KMS-11 (cell line): ENCODE data around the gene VKORC1L1.
"Not testable (repeated sequence)": the region's sequence is repeated elsewhere in the genome, so short reads cannot be mapped to it uniquely, and the experiment has no call there.

Experiments
- H2AFZ ChIP-seq: fragments of 200-600 bp; sonication (generic); 2 replicates; pipeline ENCODE4 v1.6.1; 2016; ENCODE audit warnings: antibody characterized with exemption, mixed run types, low read depth
- H3K27ac ChIP-seq: fragments of 200-600 bp; sonication (generic); 2 replicates; pipeline ENCODE4 v1.6.1; 2016; ENCODE audit warnings: mild to moderate bottlenecking, mixed run types
- H3K27me3 ChIP-seq: fragments of 200-600 bp; sonication (generic); 2 replicates; pipeline ENCODE4 v1.6.1; 2017; ENCODE audit warnings: mild to moderate bottlenecking, low read depth, mixed run types, moderate library complexity; ENCODE audit not compliant: insufficient read depth
- H3K36me3 ChIP-seq: fragments of 200-600 bp; sonication (generic); 2 replicates; pipeline ENCODE4 v1.6.1; 2017; ENCODE audit warnings: mild to moderate bottlenecking, mixed run types; ENCODE audit not compliant: insufficient read depth
- H3K4me1 ChIP-seq: fragments of 200-600 bp; sonication (generic); 2 replicates; pipeline ENCODE4 v1.6.1; 2016; ENCODE audit warnings: mild to moderate bottlenecking, low read depth, mixed run types; ENCODE audit not compliant: poor library complexity, severe bottlenecking
- H3K4me2 ChIP-seq: fragments of 200-600 bp; sonication (generic); 2 replicates; pipeline ENCODE4 v1.7.0; 2016; ENCODE audit warnings: mild to moderate bottlenecking, mixed run types
- H3K4me3 ChIP-seq: fragments of 200-600 bp; sonication (generic); IDR thresholded peaks from 2 replicates; pipeline ENCODE4 v1.6.1; 2017; ENCODE audit warnings: low read depth, low read length, mixed read lengths; ENCODE audit not compliant: insufficient read depth
- H3K79me2 ChIP-seq: fragments of 200-600 bp; sonication (generic); 2 replicates; pipeline ENCODE4 v1.6.1; 2016; ENCODE audit warnings: low read depth, mixed run types; ENCODE audit not compliant: insufficient read depth
- H3K9ac ChIP-seq: fragments of 200-600 bp; sonication (generic); 2 replicates; pipeline ENCODE4 v1.6.1; 2016; ENCODE audit warnings: mild to moderate bottlenecking, mixed run types
- H4K20me1 ChIP-seq: fragments of 200-600 bp; sonication (generic); 2 replicates; pipeline ENCODE4 v1.6.1; 2016; ENCODE audit warnings: mild to moderate bottlenecking, mixed run types; ENCODE audit not compliant: insufficient read depth
- CTCF ChIP-seq: fragments of 200-600 bp; sonication (generic); conservative IDR thresholded peaks from 2 replicates; pipeline ENCODE4 v1.6.1; 2017; ENCODE audit warnings: low read depth, mild to moderate bottlenecking, antibody characterized with exemption, low read length, moderate library complexity, mixed read lengths

Gene VKORC1L1

GRCh38 chr7:65839846-65840245 lies 33.0 kb upstream of the VKORC1L1 start:
- H3K4me1 ChIP-seq, result no peaks in the 10 kb centered on the region
- H3K36me3 ChIP-seq, result no peaks in the 10 kb centered on the region
- H3K4me2 ChIP-seq, result no peak overlapping the region
- no peaks in the 10 kb centered on the region for H3K27me3 ChIP-seq
- no peak overlapping the region for H3K27ac ChIP-seq
- H3K79me2 ChIP-seq, result no peaks in the 10 kb centered on the region
- no peak for TF ChIP-seq CTCF
- H4K20me1 ChIP-seq, result no peaks in the 10 kb centered on the region
- no peak overlapping the region for H2AFZ ChIP-seq
- H3K4me3 ChIP-seq, result no peak overlapping the region
- H3K9ac ChIP-seq, result no peak overlapping the region

DNA sequence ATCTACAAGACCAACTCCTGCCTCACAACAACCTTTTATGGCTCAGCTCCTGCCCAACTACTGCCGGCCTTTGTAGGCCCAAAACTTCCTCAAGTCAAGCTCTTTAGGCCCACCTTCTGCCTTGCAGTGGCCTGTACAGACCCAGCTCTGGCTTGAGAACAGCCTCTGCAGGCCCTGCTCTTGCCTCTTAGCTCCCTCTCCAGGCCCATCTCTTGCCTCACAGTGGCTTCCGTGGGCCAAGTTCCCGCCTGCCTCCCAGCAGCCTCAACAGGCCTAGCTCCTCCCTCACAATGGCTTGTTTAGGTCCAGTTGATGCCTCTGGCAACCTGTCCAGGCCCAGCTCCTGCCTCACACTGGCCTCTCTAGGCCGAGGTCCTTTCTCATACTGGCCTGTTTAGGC lies 32.4 kb upstream of the VKORC1L1 start:
- Histone ChIP-seq H3K36me3 (no peaks in the 10 kb centered on the region), H4K20me1 (no peaks in the 10 kb centered on the region), H3K4me2 (no peak overlapping the region), H3K27me3 (no peaks in the 10 kb centered on the region), H3K4me3 (no peak overlapping the region), H3K27ac (no peak overlapping the region), H3K79me2 (no peaks in the 10 kb centered on the region), H3K9ac (no peak overlapping the region), H3K4me1 (no peaks in the 10 kb centered on the region), H2AFZ (no peak overlapping the region)
- TF ChIP-seq CTCF, result no peak

DNA sequence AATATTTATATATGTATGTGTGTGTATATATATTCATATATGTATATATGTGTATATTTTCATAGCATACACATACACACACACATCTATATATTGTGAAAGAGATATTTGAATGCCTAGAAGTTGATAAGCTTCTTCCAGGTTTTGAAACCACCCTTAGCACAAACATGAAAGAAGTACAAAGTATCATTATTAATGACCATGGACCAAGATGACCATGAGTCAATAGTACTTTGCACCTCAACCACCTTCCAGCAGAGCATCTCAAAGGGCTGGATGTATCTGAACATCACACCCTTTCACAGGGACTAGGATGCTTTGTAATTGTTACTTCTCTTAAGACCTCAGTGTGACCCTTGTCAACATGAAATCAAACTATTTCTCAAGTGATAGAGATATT lies 29.3 kb upstream of the VKORC1L1 start:
- not testable (repeated sequence) for H3K27ac ChIP-seq, H3K4me1 ChIP-seq, H3K36me3 ChIP-seq, H3K4me3 ChIP-seq, H3K9ac ChIP-seq, H3K79me2 ChIP-seq, H3K27me3 ChIP-seq, H4K20me1 ChIP-seq, H3K4me2 ChIP-seq, H2AFZ ChIP-seq

GRCh38 chr7:65846008-65846570 lies 26.8 kb upstream of the VKORC1L1 start:
- no peak for TF ChIP-seq CTCF
- no peak overlapping the region for H3K4me2 ChIP-seq
- H3K4me1 ChIP-seq, result no peaks in the 10 kb centered on the region
- no peaks in the 10 kb centered on the region for H3K27me3 ChIP-seq
- no peak overlapping the region for H3K9ac ChIP-seq
- no peak overlapping the region for H3K4me3 ChIP-seq
- H4K20me1 ChIP-seq, result no peaks in the 10 kb centered on the region
- H3K27ac ChIP-seq, result no peak overlapping the region
- H2AFZ ChIP-seq, result no peak overlapping the region
- no peaks in the 10 kb centered on the region for H3K79me2 ChIP-seq
- H3K36me3 ChIP-seq, result no peaks in the 10 kb centered on the region

- not testable (repeated sequence) for H3K79me2 ChIP-seq, H3K4me1 ChIP-seq, H3K36me3 ChIP-seq, H3K4me3 ChIP-seq, H3K27ac ChIP-seq, H4K20me1 ChIP-seq, H3K4me2 ChIP-seq, H3K9ac ChIP-seq, H3K27me3 ChIP-seq, H2AFZ ChIP-seq
Measured at GRCh38 chr7:65853426-65853825, 19.4 kb upstream of the VKORC1L1 start.

DNA sequence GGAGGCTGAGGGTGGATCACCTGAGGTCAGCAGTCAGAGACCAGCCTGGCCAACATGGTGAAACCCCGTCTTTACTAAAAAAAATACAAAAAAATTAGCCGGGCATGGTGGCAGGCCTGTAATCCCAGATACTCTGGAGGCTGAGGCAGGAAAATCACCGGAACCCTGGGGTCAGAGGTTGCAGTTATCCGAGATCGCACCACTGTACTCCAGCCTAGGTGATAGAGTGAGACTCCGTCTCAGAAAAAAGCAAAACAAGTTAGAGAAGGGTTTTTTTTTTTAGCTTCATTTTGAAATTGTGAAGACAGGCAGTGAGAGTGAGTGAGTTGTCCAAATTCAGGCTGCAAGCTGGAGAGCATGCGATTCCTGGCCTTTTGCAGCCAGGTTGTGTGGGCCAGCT lies 19.0 kb upstream of the VKORC1L1 start:
- H3K4me2 ChIP-seq, H3K4me3 ChIP-seq, H3K79me2 ChIP-seq, H3K27ac ChIP-seq, H3K9ac ChIP-seq, H3K36me3 ChIP-seq, H3K27me3 ChIP-seq, H4K20me1 ChIP-seq, H2AFZ ChIP-seq, H3K4me1 ChIP-seq: not testable (repeated sequence)

- not testable (repeated sequence) for H3K79me2 ChIP-seq, H2AFZ ChIP-seq, H3K36me3 ChIP-seq, H3K4me1 ChIP-seq, H3K4me3 ChIP-seq, H3K9ac ChIP-seq, H4K20me1 ChIP-seq, H3K27me3 ChIP-seq, H3K27ac ChIP-seq, H3K4me2 ChIP-seq
Measured at GRCh38 chr7:65857321-65857894, 15.5 kb upstream of the VKORC1L1 start.

- not testable (repeated sequence) for H3K4me3 ChIP-seq
Measured at GRCh38 chr7:65858660-65859059, 14.2 kb upstream of the VKORC1L1 start.

More at GRCh38 chr7:65858660-65859059, 14.2 kb upstream of the VKORC1L1 start:
- H4K20me1 ChIP-seq, H2AFZ ChIP-seq, H3K36me3 ChIP-seq, H3K4me2 ChIP-seq, H3K9ac ChIP-seq, H3K27me3 ChIP-seq, H3K4me1 ChIP-seq, H3K79me2 ChIP-seq, H3K27ac ChIP-seq: not testable (repeated sequence)
